ENCODE data around the gene FAT1.

DNA sequence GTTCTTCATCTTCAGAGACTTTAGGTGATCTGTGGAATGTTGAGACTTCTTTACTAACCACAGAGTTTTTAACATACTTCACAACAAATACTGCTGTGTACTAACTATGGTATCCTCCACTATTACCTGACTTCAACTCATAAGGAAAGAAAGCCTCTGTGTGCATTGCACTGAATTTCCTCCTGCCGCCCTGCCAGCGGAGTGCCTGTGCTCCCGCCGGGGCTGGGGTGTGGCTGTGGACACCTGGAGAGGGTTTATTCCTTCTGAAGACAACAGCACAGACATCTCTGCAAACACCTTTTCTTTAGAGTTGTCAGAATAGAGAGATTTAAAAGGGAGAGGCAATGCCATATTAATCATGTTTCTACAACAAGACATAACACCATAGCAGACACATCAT lies 63.3 kb downstream of the FAT1 start:
- TF ChIP-seq, protein P1, sequence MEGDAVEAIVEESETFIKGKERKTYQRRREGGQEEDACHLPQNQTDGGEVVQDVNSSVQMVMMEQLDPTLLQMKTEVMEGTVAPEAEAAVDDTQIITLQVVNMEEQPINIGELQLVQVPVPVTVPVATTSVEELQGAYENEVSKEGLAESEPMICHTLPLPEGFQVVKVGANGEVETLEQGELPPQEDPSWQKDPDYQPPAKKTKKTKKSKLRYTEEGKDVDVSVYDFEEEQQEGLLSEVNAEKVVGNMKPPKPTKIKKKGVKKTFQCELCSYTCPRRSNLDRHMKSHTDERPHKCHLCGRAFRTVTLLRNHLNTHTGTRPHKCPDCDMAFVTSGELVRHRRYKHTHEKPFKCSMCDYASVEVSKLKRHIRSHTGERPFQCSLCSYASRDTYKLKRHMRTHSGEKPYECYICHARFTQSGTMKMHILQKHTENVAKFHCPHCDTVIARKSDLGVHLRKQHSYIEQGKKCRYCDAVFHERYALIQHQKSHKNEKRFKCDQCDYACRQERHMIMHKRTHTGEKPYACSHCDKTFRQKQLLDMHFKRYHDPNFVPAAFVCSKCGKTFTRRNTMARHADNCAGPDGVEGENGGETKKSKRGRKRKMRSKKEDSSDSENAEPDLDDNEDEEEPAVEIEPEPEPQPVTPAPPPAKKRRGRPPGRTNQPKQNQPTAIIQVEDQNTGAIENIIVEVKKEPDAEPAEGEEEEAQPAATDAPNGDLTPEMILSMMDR (IDR thresholded peaks at IDR 0.05), result no peak
- TF ChIP-seq EZH2 (IDR thresholded peaks at IDR 0.05; ENCODE audit: borderline replicate concordance, insufficient read depth, low read depth, low read length, poor library complexity, severe bottlenecking), result no peak
